A549 (cell line): ENCODE data around the gene DST.

Experiments used
- CBX2 ChIP-seq: fragments of 200-600 bp; sonication (generic); IDR thresholded peaks from 2 replicates; pipeline ENCODE4 v1.6.1; 2016; ENCODE audit warnings: low read depth, mild to moderate bottlenecking, borderline replicate concordance
- JUN ChIP-seq, 2 experiments: fragments of >200 bp; sonication (Bioruptor Twin); formaldehyde crosslinking; IDR thresholded peaks; 2 replicates in 1 of 2; 3 replicates in 1 of 2; pipeline ENCODE4 v1.6.1; 2016 to 2017
- NR3C1 ChIP-seq: fragments of >200 bp; sonication (Bioruptor Twin); formaldehyde crosslinking; IDR thresholded peaks from 3 replicates; pipeline ENCODE4 v1.6.1; 2017
- RAD21 ChIP-seq, 2 experiments: fragments of >200 bp in 1 of 2; sonication (Bioruptor Twin) in 1 of 2; formaldehyde crosslinking in 1 of 2; IDR thresholded peaks in 1 of 2; conservative IDR thresholded peaks in 1 of 2; 2 replicates in 1 of 2; 3 replicates in 1 of 2; pipeline ENCODE4 v1.6.1; 2012 to 2018; ENCODE audit warnings: inconsistent platforms in 1 of 2
- RFX5 ChIP-seq: fragments of 450-650 bp; IDR thresholded peaks from 2 replicates; pipeline ENCODE4 v1.7.1; 2014; ENCODE audit warnings: antibody characterized with exemption, mild to moderate bottlenecking, moderate library complexity
- TF ChIP-seq, protein P1 (sequence below): fragments of >200 bp; sonication (Bioruptor Twin); formaldehyde crosslinking; IDR thresholded peaks from 3 replicates; pipeline ENCODE4 v1.5.1; 2016
- TF ChIP-seq, protein P2 (sequence below): fragments of 200-600 bp; sonication (generic); IDR thresholded peaks from 2 replicates; pipeline ENCODE4 v1.6.1; 2016; ENCODE audit warnings: antibody characterized with exemption, mild to moderate bottlenecking, moderate library complexity
- TF ChIP-seq, protein P3 (sequence below): IDR thresholded peaks from 2 replicates; pipeline ENCODE4 v1.6.1; 2012

DNA sequence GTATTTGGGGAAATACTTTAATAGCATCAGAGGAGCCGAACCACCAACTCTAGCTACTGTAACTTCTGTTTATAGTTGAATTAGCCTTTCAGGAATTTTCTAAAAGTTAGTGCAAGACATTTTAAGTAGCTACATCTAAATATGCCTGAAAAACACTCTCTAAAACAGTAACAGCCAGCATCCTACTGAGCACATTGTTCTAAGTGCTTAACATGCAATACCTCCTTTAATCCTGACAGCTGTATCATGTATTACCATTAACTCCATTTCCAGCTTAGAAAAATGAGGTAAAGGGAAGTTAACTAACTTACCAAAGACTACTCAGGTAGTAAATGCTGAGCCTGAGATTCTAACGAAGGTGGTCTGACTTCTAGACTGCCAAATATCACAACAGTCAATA lies 120.7 kb downstream of the DST start:
- TF ChIP-seq, protein P1, sequence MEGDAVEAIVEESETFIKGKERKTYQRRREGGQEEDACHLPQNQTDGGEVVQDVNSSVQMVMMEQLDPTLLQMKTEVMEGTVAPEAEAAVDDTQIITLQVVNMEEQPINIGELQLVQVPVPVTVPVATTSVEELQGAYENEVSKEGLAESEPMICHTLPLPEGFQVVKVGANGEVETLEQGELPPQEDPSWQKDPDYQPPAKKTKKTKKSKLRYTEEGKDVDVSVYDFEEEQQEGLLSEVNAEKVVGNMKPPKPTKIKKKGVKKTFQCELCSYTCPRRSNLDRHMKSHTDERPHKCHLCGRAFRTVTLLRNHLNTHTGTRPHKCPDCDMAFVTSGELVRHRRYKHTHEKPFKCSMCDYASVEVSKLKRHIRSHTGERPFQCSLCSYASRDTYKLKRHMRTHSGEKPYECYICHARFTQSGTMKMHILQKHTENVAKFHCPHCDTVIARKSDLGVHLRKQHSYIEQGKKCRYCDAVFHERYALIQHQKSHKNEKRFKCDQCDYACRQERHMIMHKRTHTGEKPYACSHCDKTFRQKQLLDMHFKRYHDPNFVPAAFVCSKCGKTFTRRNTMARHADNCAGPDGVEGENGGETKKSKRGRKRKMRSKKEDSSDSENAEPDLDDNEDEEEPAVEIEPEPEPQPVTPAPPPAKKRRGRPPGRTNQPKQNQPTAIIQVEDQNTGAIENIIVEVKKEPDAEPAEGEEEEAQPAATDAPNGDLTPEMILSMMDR: no peak
- TF ChIP-seq JUN (IDR thresholded peaks at IDR 0.05) (no peak), NR3C1 (no peak), RFX5 (no peak), RAD21 (conservative IDR thresholded peaks at IDR 0.05 in 1 of 2, IDR thresholded peaks at IDR 0.05 in 1 of 2) (no peak), CBX2 (no peak)
- TF ChIP-seq, protein P2, sequence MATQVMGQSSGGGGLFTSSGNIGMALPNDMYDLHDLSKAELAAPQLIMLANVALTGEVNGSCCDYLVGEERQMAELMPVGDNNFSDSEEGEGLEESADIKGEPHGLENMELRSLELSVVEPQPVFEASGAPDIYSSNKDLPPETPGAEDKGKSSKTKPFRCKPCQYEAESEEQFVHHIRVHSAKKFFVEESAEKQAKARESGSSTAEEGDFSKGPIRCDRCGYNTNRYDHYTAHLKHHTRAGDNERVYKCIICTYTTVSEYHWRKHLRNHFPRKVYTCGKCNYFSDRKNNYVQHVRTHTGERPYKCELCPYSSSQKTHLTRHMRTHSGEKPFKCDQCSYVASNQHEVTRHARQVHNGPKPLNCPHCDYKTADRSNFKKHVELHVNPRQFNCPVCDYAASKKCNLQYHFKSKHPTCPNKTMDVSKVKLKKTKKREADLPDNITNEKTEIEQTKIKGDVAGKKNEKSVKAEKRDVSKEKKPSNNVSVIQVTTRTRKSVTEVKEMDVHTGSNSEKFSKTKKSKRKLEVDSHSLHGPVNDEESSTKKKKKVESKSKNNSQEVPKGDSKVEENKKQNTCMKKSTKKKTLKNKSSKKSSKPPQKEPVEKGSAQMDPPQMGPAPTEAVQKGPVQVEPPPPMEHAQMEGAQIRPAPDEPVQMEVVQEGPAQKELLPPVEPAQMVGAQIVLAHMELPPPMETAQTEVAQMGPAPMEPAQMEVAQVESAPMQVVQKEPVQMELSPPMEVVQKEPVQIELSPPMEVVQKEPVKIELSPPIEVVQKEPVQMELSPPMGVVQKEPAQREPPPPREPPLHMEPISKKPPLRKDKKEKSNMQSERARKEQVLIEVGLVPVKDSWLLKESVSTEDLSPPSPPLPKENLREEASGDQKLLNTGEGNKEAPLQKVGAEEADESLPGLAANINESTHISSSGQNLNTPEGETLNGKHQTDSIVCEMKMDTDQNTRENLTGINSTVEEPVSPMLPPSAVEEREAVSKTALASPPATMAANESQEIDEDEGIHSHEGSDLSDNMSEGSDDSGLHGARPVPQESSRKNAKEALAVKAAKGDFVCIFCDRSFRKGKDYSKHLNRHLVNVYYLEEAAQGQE: no peak
- TF ChIP-seq, protein P3, sequence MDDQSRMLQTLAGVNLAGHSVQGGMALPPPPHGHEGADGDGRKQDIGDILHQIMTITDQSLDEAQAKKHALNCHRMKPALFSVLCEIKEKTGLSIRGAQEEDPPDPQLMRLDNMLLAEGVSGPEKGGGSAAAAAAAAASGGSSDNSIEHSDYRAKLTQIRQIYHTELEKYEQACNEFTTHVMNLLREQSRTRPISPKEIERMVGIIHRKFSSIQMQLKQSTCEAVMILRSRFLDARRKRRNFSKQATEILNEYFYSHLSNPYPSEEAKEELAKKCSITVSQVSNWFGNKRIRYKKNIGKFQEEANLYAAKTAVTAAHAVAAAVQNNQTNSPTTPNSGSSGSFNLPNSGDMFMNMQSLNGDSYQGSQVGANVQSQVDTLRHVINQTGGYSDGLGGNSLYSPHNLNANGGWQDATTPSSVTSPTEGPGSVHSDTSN: no peak
